Smooth muscle cell (in vitro differentiated cells): ENCODE results near the gene PHTF2. TPM values are rescaled to one million over a fixed set of nuclear protein-coding genes. Genes with fewer than 3 reads are reported as not detected.
A peak's percentile ranks its signal among the peaks of the same experiment; 100 is the strongest.

Experiments used
- DNase-seq: peaks from one replicate; lab custom pipeline; 2025; ENCODE audit not compliant: unreplicated experiment; lab: John Stamatoyannopoulos, UW
- H2AFZ ChIP-seq: fragments of 200-600 bp; sonication (generic); 2 replicates; pipeline ENCODE4 v1.6.0; 2016; ENCODE audit warnings: antibody characterized with exemption, low read depth, mild to moderate bottlenecking
- H3F3A ChIP-seq: fragments of 200-600 bp; sonication (generic); 2 replicates; pipeline ENCODE4 v1.6.0; 2017; ENCODE audit warnings: antibody characterized with exemption, low read depth
- H3K27ac ChIP-seq: fragments of 200-600 bp; sonication (generic); 2 replicates; pipeline ENCODE4 v1.5.1; 2016; ENCODE audit warnings: low read depth, mild to moderate bottlenecking
- H3K27me3 ChIP-seq: fragments of 200-600 bp; sonication (generic); 2 replicates; pipeline ENCODE4 v1.6.1; 2016; ENCODE audit warnings: low read depth, mild to moderate bottlenecking
- H3K36me3 ChIP-seq: fragments of 200-600 bp; sonication (generic); 2 replicates; pipeline ENCODE4 v1.5.1; 2016; ENCODE audit warnings: low read depth
- H3K4me1 ChIP-seq: fragments of 200-600 bp; sonication (generic); 2 replicates; pipeline ENCODE4 v1.5.1; 2016; ENCODE audit warnings: low read depth
- H3K4me2 ChIP-seq: fragments of 200-600 bp; sonication (generic); 2 replicates; pipeline ENCODE4 v1.6.0; 2016; ENCODE audit warnings: mild to moderate bottlenecking
- H3K4me3 ChIP-seq: fragments of 200-600 bp; sonication (generic); 2 replicates; pipeline ENCODE4 v1.5.1; 2016; ENCODE audit warnings: mild to moderate bottlenecking
- H3K79me2 ChIP-seq: fragments of 200-600 bp; sonication (generic); 2 replicates; pipeline ENCODE4 v1.6.0; 2016; ENCODE audit warnings: low read depth, mild to moderate bottlenecking
- H3K9ac ChIP-seq: fragments of 200-600 bp; sonication (generic); 2 replicates; pipeline ENCODE4 v1.6.0; 2016; ENCODE audit warnings: low read depth
- H3K9me3 ChIP-seq: fragments of 200-600 bp; sonication (generic); replicated peaks from 2 replicates; pipeline ENCODE4 v1.5.1; 2016; ENCODE audit warnings: low read depth
- H4K20me1 ChIP-seq: fragments of 200-600 bp; sonication (generic); 2 replicates; pipeline ENCODE4 v1.6.0; 2016; ENCODE audit warnings: low read depth
- WGBS: methylation state at CpG from one replicate; pipeline ENCODE4 v1.1.7; 2016; ENCODE audit warnings: low lambda C conversion rate; 5-methylcytosine and 5-hydroxymethylcytosine counted together
- polyA plus RNA-seq: library from polyadenylated mRNA; unstranded; fragments of >200 nt; fragmentation: Nextera tagmentation; extraction: Ambion mirVana; gene quantifications from 2 replicates; pipeline ENCODE4 v1.2.1, GENCODE V29; 2016
- total RNA-seq: library from RNA; depleted of rRNA; stranded (reverse); fragments of >200 nt; gene quantifications from 2 replicates; pipeline ENCODE4 v1.2.3, GENCODE V29; 2014
- TF ChIP-seq, protein P1 (sequence below): fragments of 200-600 bp; sonication (generic); IDR thresholded peaks from 2 replicates; pipeline ENCODE4 v1.5.1; 2017; ENCODE audit warnings: borderline replicate concordance, mild to moderate bottlenecking, antibody characterized with exemption; ENCODE audit not compliant: insufficient read depth, poor library complexity, severe bottlenecking

The PHTF2 gene
- total and polyA plus RNA-seq, 2 experiments from 2014 or later = 66.6 to 100 TPM

DNA sequence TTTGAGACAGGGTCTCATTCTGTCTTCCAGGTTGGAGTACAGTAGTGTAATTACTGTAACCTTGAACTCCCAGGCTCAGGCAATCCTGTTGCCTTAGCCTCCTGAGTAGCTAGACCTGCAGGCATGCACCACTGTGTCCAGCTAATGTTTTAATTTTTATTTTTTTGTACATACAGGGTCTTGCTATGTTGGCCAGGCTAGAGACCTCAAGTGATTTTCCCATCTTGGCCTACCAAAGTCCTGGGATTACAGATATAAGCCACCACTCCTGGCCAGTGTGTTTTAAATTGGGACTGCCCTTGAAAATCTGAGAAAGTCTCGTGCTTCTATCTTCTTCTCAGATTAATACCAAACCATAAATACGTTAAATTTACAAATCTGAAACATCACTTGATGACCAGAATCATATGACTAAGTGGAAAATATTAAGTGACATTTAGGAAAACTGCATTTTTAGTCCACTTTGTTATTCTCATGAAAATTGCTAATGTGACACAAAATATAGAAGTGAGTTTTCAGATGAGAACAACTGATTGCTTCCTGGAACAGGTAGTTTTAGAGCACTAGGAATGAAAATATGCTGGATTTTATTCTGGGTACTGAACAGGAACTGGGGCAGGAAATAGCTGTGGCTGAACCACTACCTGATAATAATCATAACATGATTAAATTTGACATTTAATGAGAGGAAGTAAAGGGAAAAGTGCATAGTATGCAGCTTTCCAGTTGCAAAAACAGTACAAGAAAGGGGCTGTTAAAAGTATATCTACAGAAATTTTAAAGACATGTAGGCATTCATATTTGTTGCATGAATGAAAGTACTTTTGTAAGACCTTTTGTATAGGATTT is 4.2 kb downstream of the PHTF2 start:
- H2AFZ ChIP-seq = no peak overlapping the region
- peaks cover 9% of the 10 kb centered on the region for H3K9me3 ChIP-seq
- H3K36me3 ChIP-seq = peaks cover 11% of the 10 kb centered on the region
- peaks cover 93% of the 10 kb centered on the region for H3K79me2 ChIP-seq
- peaks cover 14% of the 10 kb centered on the region for H3K4me1 ChIP-seq
- no peak for DNase-seq
- TF ChIP-seq, protein P1, sequence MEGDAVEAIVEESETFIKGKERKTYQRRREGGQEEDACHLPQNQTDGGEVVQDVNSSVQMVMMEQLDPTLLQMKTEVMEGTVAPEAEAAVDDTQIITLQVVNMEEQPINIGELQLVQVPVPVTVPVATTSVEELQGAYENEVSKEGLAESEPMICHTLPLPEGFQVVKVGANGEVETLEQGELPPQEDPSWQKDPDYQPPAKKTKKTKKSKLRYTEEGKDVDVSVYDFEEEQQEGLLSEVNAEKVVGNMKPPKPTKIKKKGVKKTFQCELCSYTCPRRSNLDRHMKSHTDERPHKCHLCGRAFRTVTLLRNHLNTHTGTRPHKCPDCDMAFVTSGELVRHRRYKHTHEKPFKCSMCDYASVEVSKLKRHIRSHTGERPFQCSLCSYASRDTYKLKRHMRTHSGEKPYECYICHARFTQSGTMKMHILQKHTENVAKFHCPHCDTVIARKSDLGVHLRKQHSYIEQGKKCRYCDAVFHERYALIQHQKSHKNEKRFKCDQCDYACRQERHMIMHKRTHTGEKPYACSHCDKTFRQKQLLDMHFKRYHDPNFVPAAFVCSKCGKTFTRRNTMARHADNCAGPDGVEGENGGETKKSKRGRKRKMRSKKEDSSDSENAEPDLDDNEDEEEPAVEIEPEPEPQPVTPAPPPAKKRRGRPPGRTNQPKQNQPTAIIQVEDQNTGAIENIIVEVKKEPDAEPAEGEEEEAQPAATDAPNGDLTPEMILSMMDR = no peak
- H3K4me3 ChIP-seq = no peak overlapping the region
- H3K27ac ChIP-seq = peak overlapping the region; percentile 8
- peaks cover 8% of the 10 kb centered on the region for H4K20me1 ChIP-seq
- WGBS = 63% methylated on average over 2 of the region's 2 CpGs
- H3F3A ChIP-seq = peaks cover 4% of the 10 kb centered on the region
- H3K4me2 ChIP-seq = peak overlapping the region; percentile 11
- no peak overlapping the region for H3K9ac ChIP-seq
- no peaks in the 10 kb centered on the region for H3K27me3 ChIP-seq

DNA sequence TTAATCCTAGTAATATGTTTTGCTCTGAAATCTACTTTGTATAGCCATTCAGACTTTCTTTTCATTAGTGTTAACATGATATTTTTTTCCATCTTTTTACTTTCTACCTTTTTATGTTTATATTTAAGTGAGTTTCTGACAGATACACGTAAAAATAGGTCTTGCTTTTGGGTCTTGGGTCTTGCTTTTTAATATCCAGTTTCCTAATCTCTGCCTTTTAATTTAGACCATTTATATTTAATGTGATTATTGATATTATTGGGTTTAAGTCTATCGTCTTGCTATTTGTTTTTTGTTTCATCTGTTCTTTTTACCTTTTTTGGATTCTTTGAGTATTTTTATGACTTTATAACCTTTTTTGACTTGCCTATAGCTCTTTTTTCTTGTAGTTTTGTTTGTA is 7.9 kb downstream of the PHTF2 start:
- H3K79me2 ChIP-seq = peaks cover 100% of the 10 kb centered on the region

DNA sequence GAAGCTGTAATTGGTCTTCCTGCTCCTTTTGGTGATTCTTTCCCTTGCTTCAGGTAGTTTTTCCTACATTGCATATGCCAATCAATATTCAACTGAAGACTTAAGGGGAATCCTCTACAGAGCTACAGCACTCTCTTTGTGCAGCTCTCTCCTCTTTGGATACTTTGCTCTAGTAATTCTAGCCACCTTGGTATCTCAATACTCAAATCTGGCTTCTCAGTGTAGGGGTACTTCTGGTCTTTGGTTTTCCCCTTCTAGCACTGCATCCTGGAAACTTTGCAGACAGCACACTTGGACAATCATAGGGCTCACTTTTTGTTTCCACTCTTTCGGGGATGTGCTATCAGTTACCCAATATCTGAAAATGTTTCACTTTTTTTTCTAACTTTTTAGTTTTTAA is 9.9 kb downstream of the PHTF2 start:
- Histone ChIP-seq H3K4me3 (no peak overlapping the region), H4K20me1 (peaks cover 10% of the 10 kb centered on the region), H3K79me2 (peaks cover 94% of the 10 kb centered on the region), H3K4me2 (no peak overlapping the region), H3K27ac (no peak overlapping the region), H3K9me3 (peaks cover 9% of the 10 kb centered on the region), H3K9ac (no peak overlapping the region), H3F3A (peaks cover 14% of the 10 kb centered on the region), H2AFZ (no peak overlapping the region), H3K27me3 (no peaks in the 10 kb centered on the region), H3K36me3 (peaks cover 11% of the 10 kb centered on the region), H3K4me1 (peaks cover 9% of the 10 kb centered on the region)
- DNase-seq = no peak
- 92% methylated on average over 1 of the region's 1 CpG for WGBS
- TF ChIP-seq, protein P1 = no peak

More for the DNA sequence above, 7.9 kb downstream of the PHTF2 start:
- TF ChIP-seq, protein P1 = no peak
- Histone ChIP-seq H3K4me2 (no peak overlapping the region), H2AFZ (no peak overlapping the region), H3K36me3 (peaks cover 11% of the 10 kb centered on the region), H3K4me3 (no peak overlapping the region), H3K27ac (no peak overlapping the region), H3F3A (peaks cover under 1% of the 10 kb centered on the region), H3K9ac (no peak overlapping the region), H4K20me1 (peaks cover 5% of the 10 kb centered on the region), H3K4me1 (peaks cover 1% of the 10 kb centered on the region), H3K9me3 (peaks cover 9% of the 10 kb centered on the region), H3K27me3 (no peaks in the 10 kb centered on the region)
- WGBS = 99% methylated on average over 2 of the region's 2 CpGs
- no peak for DNase-seq
